ENCODE data around the gene RAB17.

- TF ChIP-seq CTCF (IDR thresholded peaks at IDR 0.05; ENCODE audit: borderline replicate concordance, extremely low read depth, low read length, poor library complexity, severe bottlenecking) (no peak), EZH2 (IDR thresholded peaks at IDR 0.05; ENCODE audit: borderline replicate concordance, low read depth, low read length, severe bottlenecking) (no peak)
These were observed 29.3 kb downstream of the RAB17 start for GRCh38 chr2:237561221-237561620.

All from DND-41 (cell line).